Measurements from ENCODE around the gene MGAT4A. TPM values are rescaled to one million over a fixed set of nuclear protein-coding genes. Genes with fewer than 3 reads are reported as not detected.

MGAT4A gene
- total and polyA plus RNA-seq, 2 of the 13 experiments (the other 11 are each of a cell fraction or from before 2014, with no cell fraction given), result 47.2 to 90.9 TPM

GRCh38 chr2:98608116-98608961 lies 122.6 kb downstream of the MGAT4A start, which contains the start of the genes COA5 and UNC50 (continued):
- TF ChIP-seq ATF2 (CRISPR knock-in tag; IDR thresholded peaks at IDR 0.05), result peak; percentile 75
- TF ChIP-seq SCMH1 (CRISPR knock-in tag; IDR thresholded peaks at IDR 0.05; ENCODE audit: borderline replicate concordance), result no peak
- TF ChIP-seq SNAPC5 (CRISPR knock-in tag; IDR thresholded peaks at IDR 0.05; ENCODE audit: borderline replicate concordance), result 0 out of 2 replicates have a peak, but pooled peaks have one; percentile 50
- peak; percentile 84 for TF ChIP-seq PTBP1 (IDR thresholded peaks at IDR 0.05; ENCODE audit: low read depth, low read length, poor library complexity, severe bottlenecking)
- TF ChIP-seq MEF2D (CRISPR knock-in tag; IDR thresholded peaks at IDR 0.05), result peak; percentile 33
- no peak for TF ChIP-seq HMGA1 (CRISPR knock-in tag; conservative IDR thresholded peaks at IDR 0.05)
- TF ChIP-seq ARID2 (CRISPR knock-in tag; IDR thresholded peaks at IDR 0.05; ENCODE audit: borderline replicate concordance), result 0 out of 2 replicates have a peak, but pooled peaks have one; percentile 44
- TF ChIP-seq PBX2 (CRISPR knock-in tag; IDR thresholded peaks at IDR 0.05), result no peak
- peak; percentile 83 for TF ChIP-seq THRA (CRISPR knock-in tag; IDR thresholded peaks at IDR 0.05; ENCODE audit: borderline replicate concordance)
- peak; percentile 99 for TF ChIP-seq ASH2L (IDR thresholded peaks at IDR 0.05; ENCODE audit: insufficient read length, low read depth, low read length)
- peak; percentile 60 for TF ChIP-seq ZEB1 (IDR thresholded peaks at IDR 0.05; ENCODE audit: insufficient replicate concordance, low read depth)
- TF ChIP-seq ZFP41 (CRISPR knock-in tag; IDR thresholded peaks at IDR 0.05; ENCODE audit: borderline replicate concordance), result peak; percentile 59; the same call in 1 of the 2 replicates
- TF ChIP-seq TRIM24 (CRISPR knock-in tag; IDR thresholded peaks at IDR 0.05), result no peak
- TF ChIP-seq JDP2 (CRISPR knock-in tag; IDR thresholded peaks at IDR 0.05; ENCODE audit: borderline replicate concordance), result no peak
- peak; percentile 63; the same call in 1 of the 2 replicates for TF ChIP-seq CREM (IDR thresholded peaks at IDR 0.05)
- no peak for TF ChIP-seq CREM (CRISPR knock-in tag; IDR thresholded peaks at IDR 0.05)
- peak; percentile 99 for TF ChIP-seq ZZZ3 (CRISPR knock-in tag; IDR thresholded peaks at IDR 0.05; ENCODE audit: borderline replicate concordance)
- TF ChIP-seq GZF1 (CRISPR knock-in tag; IDR thresholded peaks at IDR 0.05), result no peak; the same call in none of the 2 replicates
- peak; percentile 96 for TF ChIP-seq NAIF1 (CRISPR knock-in tag; IDR thresholded peaks at IDR 0.05; ENCODE audit: borderline replicate concordance)
- peak; percentile 49; the same call in 1 of the 2 replicates for TF ChIP-seq ZNF724P (CRISPR knock-in tag; IDR thresholded peaks at IDR 0.05; ENCODE audit: borderline replicate concordance)
- peak; percentile 94; the same call in 1 of the 2 replicates for TF ChIP-seq HOXA9 (CRISPR knock-in tag; IDR thresholded peaks at IDR 0.05; ENCODE audit: borderline replicate concordance)
